MV-4-11 (cell line): ENCODE data around the gene IQSEC1.
A peak's percentile ranks its signal among the peaks of the same experiment; 100 is the strongest.

Source experiments
- DNase-seq: peaks from one replicate; lab custom pipeline; 2025; lab: John Stamatoyannopoulos, UW

Gene IQSEC1

DNA sequence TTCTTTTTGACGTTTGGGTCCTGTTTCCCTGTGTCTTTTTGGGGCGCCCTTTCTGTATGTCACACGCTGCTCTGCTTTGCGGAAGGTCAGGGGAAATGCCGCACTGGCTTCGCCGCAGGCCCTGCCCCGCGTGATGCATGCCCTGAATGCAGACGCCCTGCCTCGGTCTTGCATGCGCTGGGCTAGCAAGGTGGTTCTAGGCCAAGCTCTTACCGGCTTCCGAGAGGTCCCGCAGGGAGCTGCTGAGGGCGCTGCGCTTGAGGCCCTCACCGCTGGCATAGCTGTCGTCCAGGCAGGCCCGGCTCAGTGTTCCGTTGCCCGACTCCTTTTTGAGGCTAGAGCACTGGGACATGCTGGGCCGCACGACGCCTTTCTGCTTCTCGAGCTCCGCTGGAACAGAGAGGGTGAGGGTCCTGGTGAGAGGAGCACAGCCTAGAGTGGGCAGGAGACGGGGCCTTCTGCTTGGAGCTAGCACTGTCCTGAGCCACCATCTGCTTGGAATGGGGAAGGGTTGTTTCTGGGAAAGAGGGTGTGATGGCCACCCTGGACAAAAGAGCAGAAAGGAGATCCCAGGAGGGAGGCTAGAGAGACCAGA, 165.0 kb downstream of the IQSEC1 start:
- DNase-seq: no peak

DNA sequence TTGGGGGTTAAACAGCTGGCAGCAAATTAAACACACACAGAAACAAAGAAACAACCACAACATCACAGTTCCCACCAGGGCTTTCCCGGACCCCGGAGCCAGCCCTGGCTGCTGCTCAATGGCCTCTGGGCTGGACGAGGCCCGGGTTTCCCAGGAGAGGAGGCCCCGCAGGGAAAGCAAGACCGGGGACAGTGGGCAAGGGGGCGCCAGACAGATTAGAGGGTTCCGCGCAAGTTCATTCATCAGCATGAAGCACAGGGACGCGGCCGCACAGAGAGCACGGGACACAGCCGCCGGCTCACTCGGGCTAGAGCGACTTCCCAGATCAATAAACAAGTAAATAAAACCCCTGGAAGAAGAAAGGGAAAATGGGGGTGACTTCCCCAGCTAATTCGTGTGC, 165.5 kb downstream of the IQSEC1 start:
- DNase-seq: no peak

DNA sequence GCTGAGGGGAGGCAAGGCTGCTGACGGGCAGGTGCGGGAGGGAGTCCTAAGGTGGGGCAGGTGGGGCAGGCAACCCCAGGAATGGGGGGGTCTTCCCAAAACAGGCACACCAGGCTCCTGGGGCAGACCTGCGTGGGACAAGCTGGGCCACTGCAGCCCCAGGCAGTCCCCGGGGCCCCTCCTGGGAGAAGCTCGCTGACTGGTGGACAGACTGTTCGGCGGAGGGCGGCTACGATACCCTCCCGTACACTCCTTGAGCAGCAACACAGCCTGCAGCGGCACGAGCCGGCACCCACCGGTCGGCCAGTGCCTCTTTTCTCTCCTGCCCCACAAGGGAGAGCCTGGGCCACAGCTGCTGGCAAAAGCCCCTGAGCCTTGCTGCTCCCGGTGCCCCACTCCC, 165.9 kb downstream of the IQSEC1 start:
- DNase-seq: no peak

DNA sequence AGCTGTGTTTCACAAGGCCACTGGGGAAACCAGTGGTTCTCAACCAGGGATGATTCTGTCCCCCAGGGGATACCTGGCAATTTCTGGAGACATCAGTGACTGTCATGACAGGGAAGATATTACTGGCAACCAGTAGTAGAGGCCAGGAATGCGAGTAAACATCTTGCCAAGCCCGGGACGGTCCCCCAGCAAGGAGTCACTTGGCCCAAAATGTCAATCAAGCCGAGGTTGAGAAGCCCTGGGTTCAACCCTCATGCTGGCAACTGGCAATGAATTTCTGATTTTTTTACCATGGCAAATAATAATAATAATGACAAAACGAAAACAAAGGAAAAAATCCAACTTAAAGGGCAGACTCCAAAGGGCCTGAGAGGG, 166.3 kb downstream of the IQSEC1 start:
- no peak for DNase-seq

DNA sequence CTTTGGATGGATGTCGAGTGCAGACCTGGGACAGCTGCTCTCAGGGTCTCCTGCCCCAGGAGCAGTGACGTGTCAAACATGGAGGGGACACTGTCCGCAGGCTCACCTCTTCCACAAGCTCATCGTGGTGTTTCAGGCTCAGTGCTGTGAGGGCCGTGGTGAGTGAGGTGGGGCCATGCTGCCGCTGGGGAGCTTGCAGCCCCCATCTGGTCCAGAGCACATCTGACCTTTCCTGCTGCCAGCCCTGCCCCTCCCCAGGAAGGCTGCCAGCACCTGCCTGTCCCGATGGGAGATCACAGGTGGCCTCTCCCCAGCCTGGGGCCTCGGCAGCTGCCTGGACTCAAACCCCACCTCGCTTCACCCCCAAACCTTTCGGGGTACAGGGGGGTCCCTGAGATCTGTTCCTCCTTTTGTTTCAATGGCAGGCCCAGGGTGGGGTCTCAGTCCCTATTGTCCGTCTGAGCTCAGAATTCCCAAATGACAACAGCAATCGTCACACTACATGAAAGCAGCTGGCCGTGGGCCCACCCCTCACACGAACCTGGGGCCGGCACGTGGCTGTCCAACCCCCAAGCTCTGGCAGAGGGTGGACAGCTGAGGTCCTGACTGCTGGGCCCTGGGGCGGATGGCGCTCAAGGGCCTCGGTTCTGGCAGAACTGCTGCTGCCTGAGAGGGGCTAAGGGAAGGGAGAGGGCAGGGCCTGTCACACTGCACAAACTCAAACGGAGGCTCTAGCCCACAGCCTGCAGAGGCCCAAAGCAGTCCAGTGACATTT, 166.9 kb downstream of the IQSEC1 start:
- DNase-seq: no peak

DNA sequence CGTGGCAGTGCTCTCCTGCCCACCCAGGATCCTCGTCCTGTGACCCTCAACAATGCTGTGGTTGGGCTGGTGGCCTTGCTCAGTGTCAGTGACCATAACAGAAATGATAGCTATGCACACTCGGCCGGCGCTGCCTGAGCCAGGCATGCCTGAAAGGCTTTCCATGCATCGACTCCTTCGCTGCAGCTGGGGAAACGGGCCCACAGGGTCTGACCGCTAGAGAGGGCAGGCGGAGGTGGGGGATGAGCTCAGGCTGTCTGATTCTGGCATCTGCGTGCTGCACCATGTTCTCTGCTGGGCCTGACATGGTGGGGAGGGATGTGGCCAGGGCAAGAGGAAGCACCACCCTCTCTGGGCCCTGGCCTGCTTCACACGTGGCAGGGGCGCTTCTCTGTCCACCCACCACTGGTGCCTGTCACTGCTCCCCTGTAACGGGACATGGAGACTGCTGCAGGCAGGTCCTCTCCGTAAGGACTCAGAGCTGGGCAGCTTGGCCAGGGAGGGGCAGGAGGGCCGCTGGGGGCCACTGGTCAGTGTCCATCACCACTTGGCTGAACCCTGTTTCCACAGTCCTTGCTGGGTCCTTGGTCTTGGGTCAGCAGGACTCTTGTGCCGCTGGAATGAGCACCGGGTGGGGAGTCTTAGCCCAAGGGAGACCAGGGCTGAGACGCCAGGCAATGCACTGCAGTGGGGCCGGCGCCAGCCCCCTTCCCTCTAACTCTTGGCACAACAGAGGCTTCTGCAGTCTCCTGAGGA, 167.7 kb downstream of the IQSEC1 start:
- no peak for DNase-seq

DNA sequence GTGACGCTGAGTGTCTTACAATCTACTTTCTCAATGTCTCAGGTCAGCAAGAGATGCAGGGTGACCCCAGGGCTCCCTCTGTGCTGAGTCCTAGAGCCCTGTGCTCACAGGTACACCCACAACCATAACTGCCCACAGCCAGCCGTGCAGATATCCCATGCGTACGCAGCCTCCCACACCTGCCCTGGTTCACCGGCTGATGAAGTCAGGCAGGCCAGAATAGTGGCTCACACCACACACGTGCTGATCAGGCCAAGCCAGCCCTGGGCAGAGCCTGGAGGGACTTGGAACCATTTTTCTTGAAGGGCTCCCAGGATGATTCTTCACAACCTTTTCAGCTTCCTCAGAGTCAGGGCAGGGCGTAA, 168.3 kb downstream of the IQSEC1 start:
- no peak for DNase-seq

DNA sequence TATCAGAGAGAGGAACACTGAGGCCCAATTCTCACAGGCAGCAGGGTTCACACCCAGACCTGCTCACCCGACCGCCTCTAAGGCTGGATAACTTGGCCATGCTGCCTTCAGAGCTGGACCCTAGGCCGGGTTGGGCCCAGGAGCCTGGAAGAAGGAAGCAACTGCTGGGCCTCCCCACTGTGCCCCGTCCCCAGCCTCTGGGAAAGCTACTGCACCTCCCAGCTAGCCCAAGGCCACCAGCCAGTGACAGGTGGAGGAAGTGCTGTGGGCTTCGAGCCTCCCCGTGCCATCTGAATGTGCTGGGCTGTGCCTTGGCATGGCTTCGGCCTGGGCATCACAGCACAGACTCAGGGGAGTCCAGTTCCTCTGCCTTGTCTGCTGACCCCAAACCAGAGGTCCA, 169.3 kb downstream of the IQSEC1 start:
- DNase-seq: no peak

DNA sequence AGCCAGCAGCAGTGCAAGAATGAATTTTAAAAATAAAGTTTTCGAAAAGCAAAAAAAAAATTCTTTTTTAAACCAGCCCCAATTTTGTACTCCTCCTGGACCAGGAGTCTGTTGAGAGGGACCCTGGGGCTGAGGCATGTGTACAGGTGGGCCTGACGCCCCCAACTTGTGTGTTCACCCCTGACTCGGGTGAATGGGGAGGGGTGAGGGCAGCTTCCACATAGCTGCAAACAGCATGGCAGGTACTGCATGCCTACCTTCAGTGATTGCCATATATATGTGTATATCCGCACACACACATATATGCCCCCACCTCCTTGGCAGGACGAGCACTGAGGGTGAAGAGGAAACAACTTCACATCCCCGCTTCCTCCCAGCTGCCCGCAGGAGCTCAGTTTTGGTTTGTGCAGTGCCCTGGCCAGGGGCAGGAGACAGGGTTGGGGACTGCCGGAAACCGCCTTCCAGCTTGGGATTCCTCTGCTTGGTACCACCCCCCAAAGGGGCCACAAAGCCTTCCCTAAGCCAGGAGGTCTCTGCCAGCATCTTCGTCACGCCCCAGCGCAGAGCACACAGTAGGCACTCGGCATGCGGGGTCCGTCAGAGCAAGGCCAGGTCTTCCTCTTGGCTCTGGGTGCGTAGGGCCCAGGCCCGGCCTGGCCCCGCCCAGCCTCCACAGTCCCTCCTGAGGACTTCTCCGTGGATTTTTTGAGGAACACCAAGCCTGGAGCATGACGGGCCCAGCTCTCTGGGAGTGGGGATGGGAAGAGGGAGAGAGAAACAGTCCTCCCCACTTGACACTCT, 170.0 kb downstream of the IQSEC1 start:
- no peak for DNase-seq

DNA sequence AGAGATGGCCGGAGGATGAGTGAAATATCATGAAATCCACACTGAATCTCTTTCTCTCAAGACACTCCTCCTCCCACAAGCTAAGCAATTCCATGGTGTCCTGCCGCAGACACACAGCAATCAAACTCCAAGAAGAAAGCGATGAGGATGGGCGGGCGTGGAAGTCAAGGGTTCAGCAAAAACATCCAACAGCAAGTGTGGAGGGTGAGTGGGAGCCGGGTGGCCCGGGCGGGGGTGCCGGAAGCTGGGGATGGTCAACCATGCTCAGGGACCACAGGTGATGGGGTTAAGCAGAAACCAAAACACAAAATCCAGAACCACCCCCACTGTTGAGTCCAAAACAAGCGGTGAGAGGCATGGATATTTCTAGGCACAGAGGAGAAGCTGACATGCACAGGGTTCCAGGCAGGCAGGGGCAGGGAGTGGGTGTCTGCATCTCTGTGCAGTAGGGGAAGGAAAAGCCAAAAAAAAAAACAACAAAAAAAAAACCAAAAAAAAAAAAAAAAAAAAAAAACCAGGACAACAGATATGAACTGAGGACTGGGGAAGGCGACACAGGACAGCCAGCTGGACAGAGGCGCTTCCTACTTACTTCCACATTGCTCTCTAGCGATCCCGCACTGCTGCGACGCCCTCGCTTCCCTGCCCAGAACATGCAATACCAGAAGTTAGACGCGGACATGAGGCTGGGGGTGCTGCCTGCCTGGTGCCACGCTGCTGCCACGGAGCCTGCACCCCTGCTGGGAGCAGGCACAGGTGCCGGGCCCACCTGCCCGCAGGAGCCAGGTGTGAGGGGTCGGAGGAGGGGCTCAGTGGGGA, 170.8 kb downstream of the IQSEC1 start:
- DNase-seq: peak; percentile 40

DNA sequence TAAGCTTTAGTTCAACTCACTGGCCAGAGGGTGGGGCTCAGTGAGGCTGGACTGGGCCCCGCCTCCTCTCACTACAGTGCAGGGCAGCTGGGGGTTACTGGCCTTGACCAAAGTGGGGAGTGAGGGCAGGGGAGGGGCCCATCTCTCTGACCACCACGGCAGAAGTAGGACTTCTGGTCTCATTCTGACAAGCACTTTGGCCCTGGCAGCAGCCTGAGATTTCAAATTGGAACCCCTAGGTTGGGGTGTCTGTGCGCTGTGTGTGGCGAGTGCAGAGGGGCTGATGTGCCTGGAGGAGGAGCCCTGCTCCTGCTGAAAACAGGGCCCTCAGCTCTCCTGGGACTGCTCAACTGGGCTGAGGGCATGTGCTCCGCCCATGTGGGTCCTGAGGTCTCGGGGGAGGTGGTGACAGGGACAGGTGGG, 171.6 kb downstream of the IQSEC1 start:
- peak; percentile 19 for DNase-seq

DNA sequence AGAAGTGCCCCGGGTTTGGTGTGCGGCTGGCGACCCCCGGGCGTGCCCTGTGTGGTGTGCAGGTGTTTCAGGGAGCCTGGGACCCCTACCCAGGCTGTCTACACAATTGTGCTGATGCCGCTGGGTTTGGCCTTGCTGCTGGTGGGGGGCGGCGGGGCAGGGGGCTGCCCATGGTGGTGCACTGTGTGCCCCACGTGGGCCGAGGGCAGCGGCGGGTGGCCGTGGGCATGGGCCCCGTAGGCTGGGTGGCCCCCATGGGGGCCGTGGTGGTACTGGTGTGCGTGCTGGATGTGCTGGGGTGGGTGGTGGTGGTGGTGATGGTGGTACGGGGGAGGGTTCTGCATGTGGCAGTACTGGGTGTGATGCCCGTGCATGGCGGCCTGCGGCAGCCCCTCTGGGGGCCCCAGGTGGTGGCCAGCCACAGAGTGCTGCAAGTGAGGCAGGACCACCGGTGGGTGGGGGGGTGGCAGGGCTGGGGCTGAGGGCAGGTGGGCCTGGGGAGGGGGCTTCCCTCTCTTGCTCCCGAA, 172.3 kb downstream of the IQSEC1 start:
- DNase-seq: no peak

DNA sequence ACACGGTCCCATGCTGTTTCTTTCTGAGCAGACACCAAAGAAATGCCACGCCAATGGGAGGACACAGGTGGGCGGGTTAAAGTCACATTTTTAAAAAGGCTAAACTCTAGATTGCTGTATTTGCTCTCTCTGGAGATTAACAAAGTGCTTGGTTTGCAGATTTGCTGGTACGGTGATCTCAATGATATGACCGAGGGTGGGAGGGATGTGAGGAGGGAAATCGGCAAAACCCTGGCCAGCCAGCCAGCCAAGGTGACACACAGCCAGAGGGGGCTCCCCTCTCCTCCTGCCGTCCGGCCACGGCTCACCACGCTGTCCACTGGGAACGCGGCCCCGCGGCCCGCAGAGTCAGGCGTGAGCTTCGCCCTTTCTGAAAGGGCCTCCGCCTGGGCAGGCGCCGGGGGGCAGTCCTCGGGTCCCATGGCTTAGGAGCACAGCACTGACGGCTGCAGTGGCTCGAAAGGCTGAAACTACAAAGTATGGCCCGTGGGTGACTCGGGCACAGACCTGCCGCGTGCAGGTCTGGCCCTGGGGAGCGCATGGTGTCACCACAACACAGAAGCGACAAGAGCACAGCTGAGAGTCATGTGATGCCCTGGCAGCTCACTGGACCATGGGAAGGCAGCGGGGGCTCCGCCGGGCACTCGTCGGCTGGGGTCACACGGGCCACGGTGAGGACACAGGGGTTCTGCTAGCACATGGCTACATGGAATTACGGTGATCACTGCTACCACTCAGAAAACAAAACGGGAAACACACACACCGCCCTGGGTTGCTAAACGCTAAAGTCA, 174.1 kb downstream of the IQSEC1 start:
- DNase-seq: no peak

DNA sequence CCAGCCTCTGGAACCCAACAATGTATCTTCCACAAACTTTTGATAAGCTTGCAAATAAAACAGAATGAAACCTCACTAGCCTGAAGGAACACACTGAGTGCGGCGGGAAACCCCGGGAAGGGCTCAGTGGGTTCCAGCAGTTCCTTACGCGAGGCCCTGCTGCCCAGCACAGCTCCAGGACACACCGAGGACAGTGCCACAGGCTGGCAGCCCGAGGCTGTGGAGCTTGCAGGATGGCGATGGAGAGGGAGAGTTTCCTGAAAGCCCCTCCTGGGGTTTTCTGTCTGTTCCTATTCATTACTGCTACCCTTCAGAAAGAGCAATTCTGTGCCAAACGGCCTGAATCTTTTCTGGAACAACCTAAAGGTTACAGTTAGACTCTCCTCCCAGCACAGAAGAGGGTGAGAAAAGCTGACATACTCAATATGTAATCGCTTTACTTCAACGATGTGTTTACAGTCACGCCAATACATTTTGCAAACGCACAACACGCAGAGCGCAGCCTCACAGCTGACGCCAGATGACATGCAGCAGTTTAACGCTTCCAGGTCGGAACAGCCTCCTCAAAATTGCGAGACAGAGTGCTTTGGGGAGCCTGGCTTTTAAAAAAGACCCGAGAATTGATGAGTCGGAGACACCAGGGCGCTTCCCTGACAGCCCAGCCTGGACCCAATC, 174.8 kb downstream of the IQSEC1 start:
- DNase-seq: no peak

DNA sequence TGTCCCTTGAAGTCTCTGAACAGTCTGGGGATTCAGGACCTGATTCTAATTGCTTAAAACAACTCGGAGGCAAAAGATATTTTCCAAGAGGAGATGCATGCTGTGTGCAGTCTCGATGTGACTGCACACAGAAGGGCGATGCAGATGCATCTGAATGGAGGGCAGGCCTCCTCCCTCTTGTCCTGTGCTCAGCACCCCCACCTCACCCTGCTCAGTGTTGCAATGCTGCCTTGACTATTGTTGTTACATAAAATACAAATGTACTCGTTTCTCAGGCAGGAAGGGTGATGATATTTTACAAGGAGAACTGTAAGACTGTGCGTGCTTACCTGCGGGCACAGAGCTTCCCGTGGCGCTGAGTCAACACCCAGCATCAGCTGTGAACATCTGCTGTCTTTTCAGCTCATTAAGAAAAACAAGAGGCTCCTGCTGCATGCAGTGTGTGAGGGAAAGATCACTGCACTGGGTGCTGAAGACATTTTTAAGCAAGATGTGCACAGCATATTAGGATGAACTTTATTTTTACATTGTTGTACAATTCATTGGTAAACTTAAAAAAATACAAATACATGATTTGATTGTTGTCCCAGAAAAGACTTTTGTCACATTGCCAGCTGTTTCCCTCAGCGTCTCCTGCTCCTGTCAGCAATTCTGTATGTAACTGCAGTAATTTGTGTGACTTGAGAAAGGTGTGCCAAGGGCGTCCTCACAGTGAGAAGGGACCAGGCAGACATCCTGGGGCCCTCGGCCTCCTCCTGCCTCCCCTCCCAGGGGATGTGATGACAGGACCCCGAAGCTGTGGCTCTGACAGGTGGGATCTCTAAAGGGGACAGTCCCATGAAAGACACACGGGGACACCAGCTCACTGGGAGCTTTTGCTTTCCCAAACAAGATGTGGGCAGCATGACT, 175.6 kb downstream of the IQSEC1 start:
- no peak for DNase-seq

DNA sequence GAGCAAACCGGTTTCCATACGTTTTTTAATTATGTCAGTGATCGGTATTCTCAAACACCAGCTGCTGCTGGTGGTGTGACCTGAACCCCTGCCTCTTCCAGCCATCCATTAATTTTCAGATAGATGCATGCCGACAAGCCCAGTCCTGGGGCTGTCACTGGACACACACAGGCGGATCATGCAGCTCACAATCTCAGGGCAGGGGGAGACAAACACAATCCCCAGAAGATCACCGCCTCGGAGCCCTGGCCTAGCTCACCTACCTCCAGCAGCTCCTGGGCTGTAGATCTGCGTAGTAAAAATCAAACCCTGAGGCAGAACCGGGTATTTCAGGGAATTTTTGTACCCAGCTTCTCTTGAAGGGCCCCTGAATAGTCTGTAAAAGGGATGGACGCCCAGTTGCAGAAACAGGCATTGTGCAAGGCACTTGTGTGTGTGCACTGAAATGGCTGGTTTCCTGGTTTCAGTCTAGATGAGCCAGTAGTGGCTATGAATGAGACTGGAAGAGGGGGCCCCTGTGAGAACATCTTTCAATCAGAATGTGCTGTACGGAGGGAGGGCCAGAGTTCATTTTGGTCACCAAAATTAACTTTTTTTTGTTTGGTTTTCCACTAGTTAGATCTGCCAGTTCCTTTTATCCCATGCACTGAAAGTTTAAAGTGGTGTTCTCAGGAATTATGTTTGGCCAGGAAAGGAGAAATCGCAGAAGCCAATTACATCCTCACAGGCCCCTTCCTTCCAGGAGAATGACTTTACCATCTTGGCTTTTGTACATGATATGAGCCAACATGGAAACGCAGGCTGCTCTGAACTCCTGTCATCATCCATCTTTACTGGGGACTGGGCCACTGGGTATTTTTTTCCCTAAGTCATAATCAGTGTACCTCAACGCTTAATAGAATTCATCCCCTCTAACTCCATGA, 176.9 kb downstream of the IQSEC1 start:
- peak; percentile 55 for DNase-seq

DNA sequence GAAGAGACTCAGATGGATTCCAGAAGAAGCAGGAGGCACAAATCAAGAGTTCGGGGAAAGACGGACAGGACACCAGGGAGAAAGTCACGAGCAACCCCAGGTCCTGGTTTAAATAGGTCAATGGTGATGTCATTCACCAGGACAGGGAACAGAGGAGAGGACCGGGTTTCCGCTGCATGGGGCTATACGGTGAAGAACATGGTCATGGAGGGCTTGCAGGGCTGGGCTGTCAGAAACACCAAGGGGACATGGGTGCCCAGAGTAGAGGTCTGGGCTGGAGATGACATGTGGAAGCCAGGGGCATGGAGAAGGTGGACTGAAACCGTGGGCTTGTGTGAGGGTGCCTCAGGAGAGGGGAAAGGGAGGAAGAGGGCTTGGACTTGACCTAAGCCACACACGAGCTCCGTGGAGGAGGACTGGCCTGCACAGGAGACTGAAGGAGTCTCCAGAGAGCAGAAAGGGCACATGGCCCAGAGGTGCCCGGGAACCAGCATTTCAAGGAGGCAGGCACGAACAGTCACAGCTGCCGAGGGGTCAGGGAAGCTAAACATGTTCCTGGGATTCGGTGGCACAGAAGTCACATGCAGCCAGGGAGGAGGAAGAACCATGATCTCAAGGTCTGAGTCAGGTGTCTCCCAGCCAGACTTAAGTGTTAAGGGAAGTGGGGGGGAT, 177.7 kb downstream of the IQSEC1 start:
- no peak for DNase-seq
